ENCODE data around the gene KIAA1328.

- TF ChIP-seq, protein P1, sequence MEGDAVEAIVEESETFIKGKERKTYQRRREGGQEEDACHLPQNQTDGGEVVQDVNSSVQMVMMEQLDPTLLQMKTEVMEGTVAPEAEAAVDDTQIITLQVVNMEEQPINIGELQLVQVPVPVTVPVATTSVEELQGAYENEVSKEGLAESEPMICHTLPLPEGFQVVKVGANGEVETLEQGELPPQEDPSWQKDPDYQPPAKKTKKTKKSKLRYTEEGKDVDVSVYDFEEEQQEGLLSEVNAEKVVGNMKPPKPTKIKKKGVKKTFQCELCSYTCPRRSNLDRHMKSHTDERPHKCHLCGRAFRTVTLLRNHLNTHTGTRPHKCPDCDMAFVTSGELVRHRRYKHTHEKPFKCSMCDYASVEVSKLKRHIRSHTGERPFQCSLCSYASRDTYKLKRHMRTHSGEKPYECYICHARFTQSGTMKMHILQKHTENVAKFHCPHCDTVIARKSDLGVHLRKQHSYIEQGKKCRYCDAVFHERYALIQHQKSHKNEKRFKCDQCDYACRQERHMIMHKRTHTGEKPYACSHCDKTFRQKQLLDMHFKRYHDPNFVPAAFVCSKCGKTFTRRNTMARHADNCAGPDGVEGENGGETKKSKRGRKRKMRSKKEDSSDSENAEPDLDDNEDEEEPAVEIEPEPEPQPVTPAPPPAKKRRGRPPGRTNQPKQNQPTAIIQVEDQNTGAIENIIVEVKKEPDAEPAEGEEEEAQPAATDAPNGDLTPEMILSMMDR (IDR thresholded peaks at IDR 0.05): no peak
- TF ChIP-seq POLR2AphosphoS5 (IDR thresholded peaks at IDR 0.05): no peak
- no peak for TF ChIP-seq POLR2A (IDR thresholded peaks at IDR 0.05; ENCODE audit: low read depth)
These were observed 100.7 kb downstream of the KIAA1328 start for GRCh38 chr18:36929601-36930000.
